Skeletal muscle satellite cell (primary cell): ENCODE data around the gene CDC42BPB.

Experiments used
- H3K27me3 ChIP-seq: 2 replicates; pipeline ENCODE4 v1.7.0; 2013; ENCODE audit warnings: low read length; ENCODE audit not compliant: control insufficient read depth, insufficient read depth
- H3K36me3 ChIP-seq: 2 replicates; pipeline ENCODE4 v1.7.0; 2013; ENCODE audit warnings: mild to moderate bottlenecking, control low read depth, low read length; ENCODE audit not compliant: insufficient read depth
- H3K4me1 ChIP-seq: 2 replicates; pipeline ENCODE4 v1.7.0; 2013; ENCODE audit warnings: low read length; ENCODE audit not compliant: control insufficient read depth, insufficient read depth
- H3K4me2 ChIP-seq: 2 replicates; pipeline ENCODE4 v1.7.0; 2013; ENCODE audit warnings: mild to moderate bottlenecking, low read length
- H3K4me3 ChIP-seq: 2 replicates; pipeline ENCODE4 v1.7.0; 2013; ENCODE audit warnings: low read length
- H3K9ac ChIP-seq: 2 replicates; pipeline ENCODE4 v1.7.0; 2013; ENCODE audit warnings: mild to moderate bottlenecking, low read depth, low read length, moderate library complexity
- H3K9me3 ChIP-seq: replicated peaks from 2 replicates; pipeline ENCODE4 v1.7.0; 2013; ENCODE audit warnings: mild to moderate bottlenecking, control low read depth, low read length

Gene CDC42BPB

DNA sequence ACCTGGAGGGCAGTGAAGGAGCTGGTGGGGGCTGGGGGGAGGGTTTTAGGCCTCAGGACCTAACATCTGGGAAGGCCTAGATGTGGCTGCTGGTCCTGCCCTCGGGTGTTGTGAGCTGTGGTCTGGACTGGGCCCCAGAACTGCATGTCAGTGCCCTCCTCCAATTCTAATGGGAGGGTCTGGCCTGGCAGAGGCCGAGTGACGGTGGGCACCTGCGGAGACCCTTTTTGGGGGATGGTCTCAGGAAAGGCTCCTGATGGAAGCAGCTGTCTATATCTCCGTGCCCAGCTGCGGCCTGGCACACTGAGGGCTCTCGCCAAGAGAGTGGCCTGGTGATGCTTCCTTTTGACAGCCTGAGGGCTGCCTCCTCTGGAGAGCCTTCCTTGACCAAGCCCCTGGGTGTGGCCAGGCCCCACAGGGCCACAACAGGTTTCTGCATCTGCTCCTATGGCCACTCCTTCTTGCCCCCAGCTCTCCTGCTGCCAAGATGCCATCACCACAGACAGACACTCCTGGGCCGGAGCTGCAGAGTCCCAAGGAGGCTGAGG is 42.5 kb upstream of the CDC42BPB start:
- peaks cover 7% of the 10 kb centered on the region for H3K4me1 ChIP-seq

DNA sequence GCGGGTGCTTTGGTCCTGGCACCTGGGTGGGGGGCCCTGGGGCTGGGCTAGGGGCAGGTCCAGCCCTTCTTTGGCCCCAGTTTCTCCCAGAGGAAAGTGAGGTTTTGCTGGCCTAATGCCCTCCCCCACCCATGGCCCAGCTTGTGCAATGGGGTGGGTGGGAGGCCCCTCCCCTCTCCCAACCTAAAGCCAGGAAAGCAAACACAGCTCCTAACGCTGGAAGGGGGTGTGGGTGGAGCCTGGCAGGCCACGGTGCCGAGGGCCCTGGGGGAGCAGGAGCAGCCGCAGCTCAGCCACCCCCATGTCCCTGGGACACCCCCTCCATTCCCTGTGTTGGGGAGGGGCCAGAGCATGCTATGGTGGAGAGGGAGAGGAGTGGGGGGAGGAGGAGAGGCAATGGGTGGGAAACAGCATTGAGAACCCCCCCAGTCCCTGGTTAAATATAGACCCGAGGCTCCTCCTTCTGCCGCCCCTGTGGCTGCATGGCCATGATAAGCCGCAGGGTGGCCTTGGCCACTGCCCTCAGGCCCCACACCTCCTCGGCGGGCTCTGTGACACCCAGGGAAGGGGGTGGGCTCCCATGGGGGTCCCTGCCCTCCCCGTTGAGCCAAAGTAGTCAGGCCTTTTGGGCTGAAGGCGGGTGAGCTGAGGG is 41.9 kb upstream of the CDC42BPB start:
- Histone ChIP-seq H3K36me3 (no peaks in the 10 kb centered on the region), H3K4me2 (no peak overlapping the region), H3K27me3 (peaks cover 34% of the 10 kb centered on the region), H3K9me3 (no peaks in the 10 kb centered on the region), H3K9ac (no peak overlapping the region), H3K4me3 (no peak overlapping the region), H3K4me1 (peaks cover 13% of the 10 kb centered on the region)

More for the DNA sequence above, 42.5 kb upstream of the CDC42BPB start:
- no peak overlapping the region for H3K4me3 ChIP-seq
- H3K9ac ChIP-seq, result no peak overlapping the region
- no peaks in the 10 kb centered on the region for H3K9me3 ChIP-seq
- peaks cover 39% of the 10 kb centered on the region for H3K27me3 ChIP-seq
- H3K36me3 ChIP-seq, result no peaks in the 10 kb centered on the region
- no peak overlapping the region for H3K4me2 ChIP-seq

DNA sequence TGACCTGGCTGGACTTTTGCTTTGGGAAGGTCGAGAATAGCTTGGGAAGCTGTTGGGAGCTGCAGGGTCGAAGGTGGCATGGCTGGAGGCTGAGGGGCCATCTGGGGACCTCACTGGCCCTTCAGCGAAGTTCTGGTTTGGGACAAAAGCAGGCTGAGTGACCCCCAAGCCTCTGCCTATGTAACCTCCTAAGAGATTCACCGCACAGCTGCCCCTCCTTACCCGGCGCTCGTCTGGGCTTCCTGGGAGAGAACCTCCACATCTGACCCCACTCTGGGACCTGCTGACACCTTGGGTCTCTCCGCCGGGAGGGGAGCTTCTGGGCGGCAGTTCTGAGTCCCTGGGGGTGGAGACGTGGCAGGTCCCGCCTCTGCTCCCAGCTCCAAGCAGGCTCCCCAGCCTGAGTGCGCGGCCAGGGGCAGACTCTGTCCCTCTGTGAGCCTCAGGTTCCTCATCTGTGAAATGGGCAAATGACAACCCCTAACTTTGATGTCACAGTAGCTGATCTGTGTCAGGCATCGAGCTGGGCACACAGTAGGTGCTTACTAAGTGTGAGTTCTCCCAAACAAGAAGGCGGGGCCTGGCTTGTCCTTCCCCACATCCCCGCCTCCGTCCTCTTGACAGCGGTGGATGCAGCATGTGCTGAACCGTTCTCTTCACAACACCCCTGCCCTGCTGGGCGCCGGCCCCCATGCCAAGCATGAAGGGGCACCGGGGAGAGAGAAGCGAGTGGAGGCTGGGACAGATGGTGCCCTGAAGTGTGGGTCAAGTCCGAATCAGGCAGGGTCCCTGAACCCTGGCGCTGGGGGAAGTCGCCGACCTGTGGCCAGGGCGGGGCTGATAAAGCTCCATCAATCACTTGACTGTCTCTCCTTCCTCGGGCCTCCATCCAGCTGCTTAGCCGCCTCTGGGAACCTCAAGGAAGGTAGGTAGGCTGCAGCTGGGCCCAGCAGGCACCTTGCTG is 40.9 kb upstream of the CDC42BPB start:
- Histone ChIP-seq H3K4me2 (no peak overlapping the region), H3K4me3 (no peak overlapping the region), H3K4me1 (peaks cover 8% of the 10 kb centered on the region), H3K9ac (no peak overlapping the region), H3K9me3 (no peaks in the 10 kb centered on the region), H3K27me3 (peaks cover 27% of the 10 kb centered on the region), H3K36me3 (no peaks in the 10 kb centered on the region)

DNA sequence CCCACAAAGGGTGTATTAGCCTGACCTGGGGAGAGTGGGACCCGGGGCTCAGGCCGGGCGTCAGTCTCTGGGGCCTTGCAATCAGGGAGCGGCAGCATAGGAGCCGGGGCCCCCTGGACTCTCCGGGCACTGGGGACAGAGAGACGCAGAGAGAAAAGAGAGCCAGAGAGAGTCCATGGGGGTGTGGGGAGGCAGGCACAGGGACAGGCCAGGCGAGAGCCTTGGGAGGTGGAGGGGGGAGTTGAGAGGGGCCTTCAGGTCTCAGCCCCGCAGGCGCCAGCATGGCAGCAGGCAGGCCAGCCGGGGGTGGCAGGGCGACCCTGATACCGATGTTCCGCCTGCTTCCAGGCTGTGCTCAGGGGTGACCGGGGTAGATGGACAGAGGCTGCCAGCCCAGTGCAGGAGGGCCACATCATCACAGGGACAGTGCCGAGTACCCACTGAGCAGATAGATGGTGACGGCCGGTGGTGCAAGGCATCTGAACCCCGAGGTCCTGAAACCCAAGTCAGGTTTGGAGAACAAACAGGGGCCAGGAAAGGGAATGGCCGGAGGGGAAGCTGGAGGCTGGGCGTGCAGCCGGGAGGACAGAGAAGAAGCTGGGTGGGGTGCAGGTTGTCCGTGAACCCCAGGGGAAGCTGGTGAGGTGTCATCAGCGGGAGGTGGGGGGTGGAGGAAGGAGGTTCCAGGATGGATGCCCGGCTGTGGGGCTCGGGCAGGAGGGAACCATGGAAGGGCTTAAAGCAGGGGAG is 40.1 kb upstream of the CDC42BPB start:
- peaks cover 8% of the 10 kb centered on the region for H3K4me1 ChIP-seq
- no peaks in the 10 kb centered on the region for H3K9me3 ChIP-seq
- H3K27me3 ChIP-seq, result peaks cover 27% of the 10 kb centered on the region
- H3K36me3 ChIP-seq, result no peaks in the 10 kb centered on the region
- no peak overlapping the region for H3K4me3 ChIP-seq
- no peak overlapping the region for H3K4me2 ChIP-seq
- no peak overlapping the region for H3K9ac ChIP-seq

DNA sequence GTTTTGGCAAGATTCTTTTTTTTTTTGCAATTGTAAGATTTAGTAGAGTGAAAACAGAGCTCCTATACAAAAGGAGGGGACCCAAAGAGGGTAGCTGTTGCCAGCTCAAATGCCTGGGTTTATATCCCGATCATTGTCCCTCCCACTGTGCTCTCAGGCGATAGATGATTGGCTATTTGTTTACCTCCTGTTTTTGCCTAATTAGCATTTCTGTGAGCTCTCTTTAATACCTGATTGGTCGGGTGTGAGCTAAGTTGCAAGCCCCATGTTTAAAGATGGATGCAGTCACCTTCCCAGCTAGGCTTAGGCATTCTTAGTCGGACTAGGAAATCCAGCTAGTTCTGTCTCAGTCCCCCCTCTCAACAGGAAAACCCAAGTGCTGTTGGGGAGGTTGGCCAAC is 39.0 kb upstream of the CDC42BPB start:
- Histone ChIP-seq H3K4me3 (no peak overlapping the region), H3K9ac (no peak overlapping the region), H3K27me3 (peaks cover 27% of the 10 kb centered on the region), H3K4me2 (no peak overlapping the region), H3K36me3 (no peaks in the 10 kb centered on the region), H3K9me3 (no peaks in the 10 kb centered on the region), H3K4me1 (peaks cover 8% of the 10 kb centered on the region)

DNA sequence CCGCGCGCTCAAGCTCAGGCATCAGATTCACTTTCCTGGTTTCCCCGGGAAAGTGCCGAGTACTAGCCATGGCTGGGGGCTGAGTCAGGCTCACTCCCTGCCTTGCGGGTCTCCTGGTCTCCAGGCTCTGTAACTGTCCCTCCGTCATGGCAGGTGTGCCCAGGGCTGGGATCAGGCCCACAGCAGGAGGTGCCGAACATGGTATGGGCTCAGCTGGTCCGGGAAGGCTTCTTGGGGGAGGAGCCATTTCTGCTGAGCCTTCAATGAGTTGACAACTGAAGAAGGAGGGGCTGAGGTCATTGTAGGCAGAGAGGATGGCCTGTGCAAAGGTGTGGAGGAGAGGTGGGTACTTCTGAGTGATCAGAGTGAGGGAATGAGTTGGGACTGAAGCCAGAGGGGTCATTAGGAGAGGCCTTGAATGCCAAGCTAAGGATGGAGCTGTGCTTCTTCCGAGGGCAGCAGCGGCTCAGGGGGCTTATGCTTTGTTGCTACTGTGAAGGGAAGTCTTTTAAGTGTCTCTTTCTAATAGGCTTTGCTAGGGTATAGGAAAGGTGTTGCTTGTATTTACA is 37.9 kb upstream of the CDC42BPB start:
- Histone ChIP-seq H3K27me3 (peaks cover 36% of the 10 kb centered on the region), H3K36me3 (no peaks in the 10 kb centered on the region), H3K4me3 (no peak overlapping the region)

DNA sequence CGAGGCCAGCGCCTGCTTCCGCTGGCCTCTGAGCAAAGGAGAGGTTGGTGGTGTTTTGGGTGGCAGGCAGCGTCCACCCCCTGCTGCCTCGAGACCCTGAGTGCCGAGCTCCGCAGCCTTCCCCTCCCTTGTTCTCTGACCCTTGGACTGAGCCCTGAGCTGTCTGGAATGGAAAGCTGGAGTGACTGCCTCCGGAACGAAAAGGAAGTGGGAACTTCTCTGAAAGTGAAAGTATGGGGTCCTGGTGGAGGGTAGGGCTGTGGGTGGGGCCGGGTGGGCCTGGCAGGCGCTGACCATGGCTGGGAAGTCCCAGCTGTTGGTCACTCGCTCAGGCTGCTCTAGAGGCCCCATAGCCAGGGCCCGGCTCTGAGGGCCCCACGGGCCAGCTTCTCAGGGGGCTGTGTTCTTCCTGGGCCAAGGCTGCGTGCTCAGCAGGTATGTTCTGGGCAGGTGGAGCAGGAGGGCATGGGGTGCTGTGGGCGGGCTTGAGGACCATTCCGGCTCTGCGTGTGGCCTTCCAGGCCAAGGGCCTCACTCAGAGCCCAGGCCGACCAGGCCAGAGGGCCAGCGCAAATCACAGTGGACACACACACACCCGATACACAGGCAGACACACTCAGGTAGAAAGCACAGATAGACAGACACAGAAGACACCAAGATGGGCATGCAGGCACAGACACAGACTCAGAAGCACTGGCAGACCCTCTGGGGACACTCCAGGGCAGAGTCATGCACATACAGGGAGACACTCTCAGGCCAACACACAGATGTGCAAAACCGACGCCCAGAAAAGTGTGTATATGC is 37.3 kb upstream of the CDC42BPB start, which contains the start of gene EXOC3L4:
EXOC3L4 (plus strand) TSS at position 320 of the 804 bp plus-strand sequence. CDS start 5,495 bp downstream, outside the sequence.
- Histone ChIP-seq H3K4me3 (no peak within 1 kb of the TSS), H3K9ac (no peak within 1 kb of the TSS), H3K36me3 (no peaks in the 10 kb centered on the region), H3K27me3 (peaks cover 40% of the 10 kb centered on the region), H3K9me3 (no peaks in the 10 kb centered on the region), H3K4me1 (peaks cover 14% of the 10 kb centered on the region), H3K4me2 (peak within 1 kb of the TSS; percentile 42)

More for the DNA sequence above, 37.9 kb upstream of the CDC42BPB start:
- H3K4me2 ChIP-seq, result peak overlapping the region; percentile 42
- H3K9ac ChIP-seq, result no peak overlapping the region
- H3K4me1 ChIP-seq, result peaks cover 14% of the 10 kb centered on the region
- no peaks in the 10 kb centered on the region for H3K9me3 ChIP-seq

DNA sequence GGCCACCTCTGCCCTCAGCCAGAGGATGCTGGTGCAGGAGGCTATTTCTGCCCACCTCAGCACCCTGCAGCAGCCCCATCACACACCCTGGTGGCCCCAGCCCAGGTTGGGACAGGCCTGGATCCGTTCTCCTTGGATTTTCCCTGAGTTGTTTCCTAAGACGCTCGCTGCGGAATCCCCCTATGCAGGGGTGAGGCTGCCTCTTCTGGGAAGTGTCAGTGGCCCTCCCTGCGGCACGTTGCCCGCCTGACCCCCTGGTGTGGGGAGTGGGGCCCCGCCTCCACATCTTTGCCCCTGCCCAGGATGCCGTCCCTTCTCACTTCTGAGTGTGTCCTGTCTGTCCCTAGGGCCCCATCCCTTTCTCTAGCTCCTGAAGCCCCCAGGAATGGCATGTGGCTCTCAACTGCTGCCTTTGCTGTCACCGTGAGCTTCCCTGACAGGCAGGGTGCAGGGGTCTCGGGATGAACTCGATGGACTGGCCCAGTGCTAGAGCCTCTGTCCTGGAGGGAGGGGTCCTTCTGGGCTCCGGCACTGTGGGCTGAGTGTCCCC is 36.6 kb upstream of the CDC42BPB start:
- Histone ChIP-seq H3K4me3 (no peak overlapping the region), H3K9ac (no peak overlapping the region), H3K27me3 (peaks cover 40% of the 10 kb centered on the region)

DNA sequence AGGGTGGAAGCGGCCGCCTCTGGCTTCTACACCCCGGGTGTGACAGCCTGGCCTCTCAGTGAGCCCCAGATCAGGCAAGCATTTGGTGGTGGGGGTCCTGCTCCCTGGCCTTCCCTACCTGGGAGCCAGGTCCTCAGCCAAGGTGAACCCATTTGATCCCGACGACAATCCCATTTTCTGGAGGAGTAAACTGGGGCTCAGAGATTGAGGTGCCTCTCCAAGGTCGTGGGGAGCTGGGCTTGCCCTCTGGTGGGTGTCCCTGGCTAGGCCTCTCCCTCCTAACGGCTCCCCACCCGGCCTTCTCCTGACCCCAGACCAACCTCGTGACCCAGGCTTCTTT is 34.5 kb upstream of the CDC42BPB start:
- Histone ChIP-seq H3K4me2 (peak overlapping the region; percentile 94), H3K36me3 (no peaks in the 10 kb centered on the region), H3K9me3 (no peaks in the 10 kb centered on the region), H3K9ac (peak overlapping the region; percentile 69), H3K4me1 (peaks cover 14% of the 10 kb centered on the region), H3K27me3 (peaks cover 30% of the 10 kb centered on the region), H3K4me3 (peak overlapping the region; percentile 66)

More for the DNA sequence above, 36.6 kb upstream of the CDC42BPB start:
- Histone ChIP-seq H3K4me1 (peaks cover 14% of the 10 kb centered on the region), H3K9me3 (no peaks in the 10 kb centered on the region), H3K4me2 (peak overlapping the region; percentile 42), H3K36me3 (no peaks in the 10 kb centered on the region)
